Measurements from ENCODE around the gene NIPAL4.

NIPAL4 gene

GRCh38 chr5:157518963-157519362 lies 59.0 kb downstream of the NIPAL4 start:
- no peak for DNase-seq

- DNase-seq, result no peak
These were observed 59.7 kb downstream of the NIPAL4 start for GRCh38 chr5:157519579-157520253.

GRCh38 chr5:157520911-157521703 lies 61.1 kb downstream of the NIPAL4 start:
- no peak for DNase-seq

GRCh38 chr5:157521704-157522029 lies 61.7 kb downstream of the NIPAL4 start:
- no peak for DNase-seq

- no peak for DNase-seq
These were observed 64.0 kb downstream of the NIPAL4 start for GRCh38 chr5:157523976-157524375.

All from fibroblast of skin of scalp (primary cell).